Prostate gland (tissue), 2 donors: Measurements from ENCODE around the gene CFAP46. TPM values are rescaled to one million over a fixed set of nuclear protein-coding genes. Genes with fewer than 3 reads are reported as not detected.
"Not testable (repeated sequence)": the region's sequence is repeated elsewhere in the genome, so short reads cannot be mapped to it uniquely, and the experiment has no call there.

Experiments used
- DNase-seq: peaks from one replicate; pipeline ENCODE4 v3.0.0-alpha.2; 2019; ENCODE audit warnings: low spot score
- H3K27ac ChIP-seq, 2 donors: fragments of 200-600 bp; sonication (generic); 2 replicates each; pipeline ENCODE4 v1.5.1; 2017 to 2019
- H3K27me3 ChIP-seq: fragments of 200-600 bp; sonication (generic); replicated peaks from 2 replicates; pipeline ENCODE4 v1.5.1; 2019; ENCODE audit not compliant: insufficient read depth
- H3K36me3 ChIP-seq, 2 donors: fragments of 200-600 bp; sonication (generic); 1 replicate in 1 of 2; 2 replicates in 1 of 2; pipeline versions ENCODE4 v1.5.1 to v1.8.1; 2017 to 2019
- H3K4me1 ChIP-seq: fragments of 200-600 bp; sonication (generic); replicated peaks from 2 replicates; pipeline ENCODE4 v1.5.1; 2019
- H3K4me3 ChIP-seq, 2 donors: fragments of 200-600 bp; sonication (generic); 2 replicates each; pipeline ENCODE4 v1.5.1; 2017 to 2019
- H3K9me3 ChIP-seq: fragments of 200-600 bp; sonication (generic); 2 replicates; pipeline ENCODE4 v1.5.1; 2017
- CTCF ChIP-seq, 4 experiments: fragments of 200-600 bp in 2 of 4; fragments of 450-650 bp in 2 of 4; sonication (generic) in 2 of 4; IDR thresholded peaks; 1 replicate in 3 of 4; 2 replicates in 1 of 4; pipeline ENCODE4 v1.5.1; 2016 to 2019; ENCODE audit warnings: antibody characterized with exemption in 4 of 4, mild to moderate bottlenecking in 2 of 4, moderate library complexity in 2 of 4
- POLR2A ChIP-seq: fragments of 450-650 bp; IDR thresholded peaks from one replicate; pipeline ENCODE4 v1.6.1; 2016; ENCODE audit warnings: antibody characterized with exemption, mild to moderate bottlenecking
- POLR2AphosphoS5 ChIP-seq: sonication (generic); formaldehyde crosslinking; IDR thresholded peaks from one replicate; pipeline ENCODE4 v1.6.1; 2017; ENCODE audit warnings: antibody characterized with exemption
- WGBS: methylation state at CpG from one replicate; pipeline ENCODE4 v1.1.5; 2018; 5-methylcytosine and 5-hydroxymethylcytosine counted together
- intact Hi-C: fragments of 100-400 bp; cut with DNase I; formaldehyde crosslinking; loops from one replicate; pipeline ENCODE4 v1.14.2; 2022
- total RNA-seq, 2 donors: library from RNA; depleted of rRNA; stranded (reverse); fragments of >200 nt; gene quantifications; one replicate each; pipeline ENCODE4 v1.1.0, GENCODE V29; 2016

Gene CFAP46
- total RNA-seq, 2 donors from 2014 or later, result 1.4 to 9.3 TPM

- no peaks in the 10 kb centered on the region for H3K4me1 ChIP-seq
- DNase-seq, result no peak
- intact Hi-C loops, result no loop called here
- no peaks in the 10 kb centered on the region for H3K9me3 ChIP-seq
- H3K4me3 ChIP-seq, result no peak overlapping the region
- H3K27ac ChIP-seq, result no peak overlapping the region
- peaks cover 9% of the 10 kb centered on the region for H3K27me3 ChIP-seq
- H3K36me3 ChIP-seq, result no peaks in the 10 kb centered on the region
- no peak for TF ChIP-seq POLR2AphosphoS5
- TF ChIP-seq POLR2A, result no peak
- TF ChIP-seq CTCF (IDR thresholded peaks at IDR 0.05), result no peak
- 90% methylated on average over 20 of the region's 20 CpGs for WGBS
Measured at GRCh38 chr10:132828681-132829080, 113.7 kb downstream of the CFAP46 start.

- Histone ChIP-seq H3K27me3 (peaks cover 5% of the 10 kb centered on the region), H3K4me1 (no peaks in the 10 kb centered on the region), H3K36me3 (no peaks in the 10 kb centered on the region), H3K9me3 (no peaks in the 10 kb centered on the region), H3K4me3 (no peak overlapping the region), H3K27ac (no peak overlapping the region)
- no peak for DNase-seq
- TF ChIP-seq POLR2AphosphoS5 (no peak), CTCF (IDR thresholded peaks at IDR 0.05) (no peak), POLR2A (no peak)
- 88% methylated on average over 29 of the region's 29 CpGs for WGBS
- intact Hi-C loops, result no loop called here
Measured at GRCh38 chr10:132827861-132828539, 114.4 kb downstream of the CFAP46 start.

GRCh38 chr10:132827423-132827789 lies 115.0 kb downstream of the CFAP46 start:
- Histone ChIP-seq H3K36me3 (no peaks in the 10 kb centered on the region), H3K4me3 (no peak overlapping the region), H3K4me1 (no peaks in the 10 kb centered on the region), H3K9me3 (no peaks in the 10 kb centered on the region), H3K27ac (no peak overlapping the region), H3K27me3 (peaks cover 2% of the 10 kb centered on the region)
- WGBS, result 83% methylated on average over 13 of the region's 13 CpGs
- TF ChIP-seq POLR2AphosphoS5 (no peak), CTCF (IDR thresholded peaks at IDR 0.05) (no peak), POLR2A (no peak)
- no peak for DNase-seq
- intact Hi-C loops, result no loop called here

- no peak overlapping the region for H3K4me3 ChIP-seq
- no peaks in the 10 kb centered on the region for H3K27me3 ChIP-seq
- intact Hi-C loops, result no loop called here
- TF ChIP-seq POLR2AphosphoS5, result no peak
- no peak for TF ChIP-seq POLR2A
- TF ChIP-seq CTCF (IDR thresholded peaks at IDR 0.05), result no peak
- 92% methylated on average over 36 of the region's 36 CpGs for WGBS
- no peaks in the 10 kb centered on the region for H3K4me1 ChIP-seq
- no peaks in the 10 kb centered on the region for H3K9me3 ChIP-seq
- H3K36me3 ChIP-seq, result no peaks in the 10 kb centered on the region
- no peak overlapping the region for H3K27ac ChIP-seq
- DNase-seq, result no peak
Measured at GRCh38 chr10:132826524-132827422, 115.6 kb downstream of the CFAP46 start.

GRCh38 chr10:132825783-132826523 lies 116.4 kb downstream of the CFAP46 start:
- H3K27me3 ChIP-seq, intact Hi-C loops: not testable (repeated sequence)

More at GRCh38 chr10:132825783-132826523, 116.4 kb downstream of the CFAP46 start:
- not testable (repeated sequence) for H3K4me3 ChIP-seq, H3K36me3 ChIP-seq, DNase-seq, H3K27ac ChIP-seq, H3K9me3 ChIP-seq, H3K4me1 ChIP-seq
- WGBS, result 87% methylated on average over 34 of the region's 34 CpGs
